Left lung (tissue), 10 donors: Measurements from ENCODE around the gene AMACR. TPM values are rescaled to one million over a fixed set of nuclear protein-coding genes. Genes with fewer than 3 reads are reported as not detected.

Experiments used
- ATAC-seq: fragments of 200-7000 bp; cut with Tn5 transposase; one replicate; pipeline ENCODE4 v1.9.1; 2020; ENCODE audit warnings: moderate library complexity
- DNase-seq, 4 donors: peaks; one replicate each; pipeline ENCODE4 v3.0.0-alpha.2; 2013 to 2020
- H3K27ac ChIP-seq, 2 donors: fragments of 200-600 bp; sonication (generic) in 1 of 2; one replicate each; pipeline versions ENCODE4 v1.5.0 to v1.8.0; 2020 to 2021
- H3K27me3 ChIP-seq, 2 donors: fragments of 200-600 bp; sonication (generic) in 1 of 2; one replicate each; pipeline versions ENCODE4 v1.5.0 to v1.8.0; 2020 to 2021
- H3K36me3 ChIP-seq, 2 donors: fragments of 200-600 bp; sonication (generic) in 1 of 2; one replicate each; pipeline versions ENCODE4 v1.5.0 to v1.8.0; 2020 to 2021
- H3K4me1 ChIP-seq, 2 donors: fragments of 200-600 bp; one replicate each; pipeline ENCODE4 v1.8.0; 2021
- H3K4me3 ChIP-seq, 2 donors: fragments of 200-600 bp; sonication (generic) in 1 of 2; one replicate each; pipeline versions ENCODE4 v1.5.0 to v1.8.0; 2020 to 2021; ENCODE audit warnings: mild to moderate bottlenecking in 1 of 2
- H3K9me3 ChIP-seq, 2 donors: fragments of 200-600 bp; sonication (generic) in 1 of 2; one replicate each; pipeline versions ENCODE4 v1.5.0 to v1.8.0; 2020 to 2021
- intact Hi-C, 2 donors: fragments of 100-400 bp; cut with DNase I; formaldehyde crosslinking; loops; one replicate each; pipeline versions ENCODE4 v1.11.2 to v1.14.2; 2022
- polyA plus RNA-seq, 6 donors: library from polyadenylated mRNA; unstranded; fragments of 120-200 nt; gene quantifications; one replicate each; pipeline ENCODE4 v1.2.1, GENCODE V29; 2013; ENCODE audit not compliant: insufficient read length in 6 of 6
- total RNA-seq, 2 donors: library from RNA; stranded (reverse); fragmentation: NEBNext Ultra II Directional; extraction: Animal tissue kit (Norgen Biotek cat#: 25700); gene quantifications; one replicate each; pipeline ENCODE4 v1.2.1, GENCODE V29; 2021
- TF ChIP-seq, protein P1 (sequence below), 2 donors: fragments of 200-600 bp; sonication (generic) in 1 of 2; IDR thresholded peaks; one replicate each; pipeline versions ENCODE4 v1.5.0 to v1.8.0; 2021; ENCODE audit warnings: antibody characterized with exemption in 2 of 2
- donor health status: DM: no; HTN: yes; CAD: no.
- donor health status: DM: no; HTN: no; CAD: no.

The AMACR gene
- total and polyA plus RNA-seq, 8 donors: 9.5 to 24.3 (median 13.1) TPM

DNA sequence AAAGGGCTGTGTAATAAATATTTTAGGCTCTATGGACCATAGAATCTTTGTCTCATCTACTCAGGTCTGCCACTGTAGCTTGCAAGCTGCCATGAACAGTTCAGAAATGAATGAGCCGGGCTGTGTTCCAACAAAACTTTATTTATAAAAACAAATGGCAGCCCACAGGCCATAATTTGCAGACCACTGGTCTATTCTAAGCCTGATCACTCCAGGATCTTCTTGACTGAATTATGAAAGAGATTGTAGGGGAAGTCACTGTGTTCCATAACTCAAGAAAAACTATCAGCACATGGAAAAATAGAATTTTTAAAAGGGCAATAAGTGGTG, 46.5 kb upstream of the AMACR start:
- no peaks in the 10 kb centered on the region for H3K4me1 ChIP-seq
- intact Hi-C loops: no loop called here
- no peaks in the 10 kb centered on the region for H3K27me3 ChIP-seq
- DNase-seq (no peak), ATAC-seq (no peak)
- no peak overlapping the region for H3K4me3 ChIP-seq
- no peak overlapping the region for H3K27ac ChIP-seq
- no peaks in the 10 kb centered on the region for H3K36me3 ChIP-seq
- TF ChIP-seq, protein P1, sequence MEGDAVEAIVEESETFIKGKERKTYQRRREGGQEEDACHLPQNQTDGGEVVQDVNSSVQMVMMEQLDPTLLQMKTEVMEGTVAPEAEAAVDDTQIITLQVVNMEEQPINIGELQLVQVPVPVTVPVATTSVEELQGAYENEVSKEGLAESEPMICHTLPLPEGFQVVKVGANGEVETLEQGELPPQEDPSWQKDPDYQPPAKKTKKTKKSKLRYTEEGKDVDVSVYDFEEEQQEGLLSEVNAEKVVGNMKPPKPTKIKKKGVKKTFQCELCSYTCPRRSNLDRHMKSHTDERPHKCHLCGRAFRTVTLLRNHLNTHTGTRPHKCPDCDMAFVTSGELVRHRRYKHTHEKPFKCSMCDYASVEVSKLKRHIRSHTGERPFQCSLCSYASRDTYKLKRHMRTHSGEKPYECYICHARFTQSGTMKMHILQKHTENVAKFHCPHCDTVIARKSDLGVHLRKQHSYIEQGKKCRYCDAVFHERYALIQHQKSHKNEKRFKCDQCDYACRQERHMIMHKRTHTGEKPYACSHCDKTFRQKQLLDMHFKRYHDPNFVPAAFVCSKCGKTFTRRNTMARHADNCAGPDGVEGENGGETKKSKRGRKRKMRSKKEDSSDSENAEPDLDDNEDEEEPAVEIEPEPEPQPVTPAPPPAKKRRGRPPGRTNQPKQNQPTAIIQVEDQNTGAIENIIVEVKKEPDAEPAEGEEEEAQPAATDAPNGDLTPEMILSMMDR (IDR thresholded peaks at IDR 0.05): no peak
- no peaks in the 10 kb centered on the region for H3K9me3 ChIP-seq

DNA sequence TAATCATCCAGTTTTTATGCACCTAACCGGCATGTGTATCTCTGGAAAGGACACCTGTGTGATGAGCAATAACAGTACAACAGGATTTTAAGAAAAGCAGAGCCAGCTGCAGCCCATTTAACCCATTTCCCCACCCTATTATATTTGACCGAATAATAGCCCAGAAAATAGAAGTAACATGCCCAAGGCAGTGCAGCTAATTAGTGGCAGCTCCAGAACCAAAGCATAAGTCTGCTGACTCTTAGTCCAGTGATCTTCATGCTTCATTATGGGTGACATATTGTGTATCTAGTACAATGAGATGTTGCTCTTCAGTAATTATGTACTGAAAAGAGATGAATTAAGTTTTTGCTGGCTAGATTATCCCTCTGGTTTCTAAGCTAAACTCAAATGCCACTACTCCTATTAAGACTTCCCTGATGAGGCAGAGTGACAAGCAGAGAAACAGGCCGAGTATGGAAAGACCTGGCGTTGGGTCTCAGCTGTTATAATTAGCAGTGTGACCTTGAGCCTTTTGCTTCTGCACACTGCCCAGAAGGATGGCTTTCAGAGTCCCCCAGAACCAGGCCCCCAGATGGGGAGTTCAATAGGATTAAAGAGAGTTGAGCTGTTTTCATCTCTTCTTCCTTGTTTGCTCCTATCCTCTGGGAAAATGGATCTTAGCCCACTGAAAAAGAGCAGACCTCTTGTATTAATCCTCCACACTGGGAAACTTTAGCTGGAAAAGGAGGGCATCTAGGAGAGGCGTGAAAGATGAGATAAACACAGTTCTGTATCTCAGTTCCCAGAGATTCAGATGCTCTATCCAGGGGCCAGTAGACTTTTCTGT, 45.9 kb upstream of the AMACR start:
- H3K27ac ChIP-seq: no peak overlapping the region
- intact Hi-C loops: no loop called here

DNA sequence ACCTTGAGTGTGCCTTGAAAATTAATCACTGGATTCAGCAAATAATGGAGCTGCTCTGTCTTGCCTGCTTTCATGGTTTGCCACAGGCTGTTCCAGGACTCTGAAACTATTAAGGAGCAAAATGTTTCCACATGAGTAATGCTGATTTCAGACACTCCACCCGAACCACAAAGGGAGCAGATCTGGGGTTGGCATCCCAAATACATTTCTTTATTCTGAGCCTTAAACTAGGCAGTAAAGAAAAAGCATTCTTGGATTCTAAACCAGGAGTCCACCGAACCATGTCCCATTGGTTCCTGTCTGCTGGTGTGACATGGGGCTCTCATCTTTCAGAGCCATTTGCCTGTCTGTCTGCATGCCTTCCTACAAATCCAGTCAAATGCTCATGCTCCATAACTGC, 45.3 kb upstream of the AMACR start:
- ATAC-seq (peak; percentile 82), DNase-seq (no peak)
- no peak overlapping the region for H3K27ac ChIP-seq
- TF ChIP-seq, protein P1 (IDR thresholded peaks at IDR 0.05): no peak
- H3K9me3 ChIP-seq: no peaks in the 10 kb centered on the region
- H3K4me3 ChIP-seq: no peak overlapping the region
- peaks cover 0 to 7% of the 10 kb centered on the region in 2 donors for H3K4me1 ChIP-seq
- intact Hi-C loops: no loop called here
- H3K36me3 ChIP-seq: no peaks in the 10 kb centered on the region
- no peaks in the 10 kb centered on the region for H3K27me3 ChIP-seq

More for the DNA sequence above, 45.9 kb upstream of the AMACR start:
- Histone ChIP-seq H3K4me3 (no peak overlapping the region), H3K36me3 (no peaks in the 10 kb centered on the region), H3K4me1 (peaks cover 0 to under 1% of the 10 kb centered on the region in 2 donors), H3K9me3 (no peaks in the 10 kb centered on the region), H3K27me3 (no peaks in the 10 kb centered on the region)
- no peak for DNase-seq
- TF ChIP-seq, protein P1 (IDR thresholded peaks at IDR 0.05): no peak
- ATAC-seq: no peak

DNA sequence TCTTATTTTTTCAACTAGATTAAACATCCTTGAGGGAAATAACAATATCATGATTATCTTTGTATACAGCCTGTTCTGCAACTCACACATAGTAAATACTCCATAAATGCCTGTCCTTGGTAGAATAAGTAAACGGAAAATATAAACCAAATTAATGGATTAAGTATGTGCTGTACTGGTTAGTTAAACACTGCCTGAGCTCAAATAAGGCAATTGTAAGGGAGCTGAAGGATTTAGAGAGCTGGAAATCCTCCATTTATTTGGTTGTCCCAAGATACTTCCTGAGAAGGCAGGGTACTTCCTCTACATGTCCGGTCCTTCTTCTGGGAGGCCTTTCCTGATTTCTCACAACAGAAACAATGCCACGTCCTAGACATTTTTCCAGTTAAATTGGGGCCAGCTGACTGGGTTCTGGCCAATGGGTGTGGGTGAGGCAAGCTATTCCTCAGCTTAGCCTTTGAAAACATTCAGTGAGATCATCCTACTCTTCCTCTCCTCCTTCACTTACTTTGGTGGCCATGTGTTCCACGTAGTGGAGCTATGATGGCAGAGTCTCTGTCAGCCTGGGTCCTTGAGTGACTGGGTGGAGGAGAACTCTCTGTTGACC, 43.6 kb upstream of the AMACR start:
- DNase-seq (no peak), ATAC-seq (no peak)
- Histone ChIP-seq H3K9me3 (no peaks in the 10 kb centered on the region), H3K4me3 (no peak overlapping the region), H3K27ac (peak overlapping the region in 1 of 2 donors; percentile 24), H3K27me3 (no peaks in the 10 kb centered on the region), H3K36me3 (no peaks in the 10 kb centered on the region), H3K4me1 (peaks cover 0 to 13% of the 10 kb centered on the region in 2 donors)
- intact Hi-C loops: no loop called here
- TF ChIP-seq, protein P1 (IDR thresholded peaks at IDR 0.05): no peak

DNA sequence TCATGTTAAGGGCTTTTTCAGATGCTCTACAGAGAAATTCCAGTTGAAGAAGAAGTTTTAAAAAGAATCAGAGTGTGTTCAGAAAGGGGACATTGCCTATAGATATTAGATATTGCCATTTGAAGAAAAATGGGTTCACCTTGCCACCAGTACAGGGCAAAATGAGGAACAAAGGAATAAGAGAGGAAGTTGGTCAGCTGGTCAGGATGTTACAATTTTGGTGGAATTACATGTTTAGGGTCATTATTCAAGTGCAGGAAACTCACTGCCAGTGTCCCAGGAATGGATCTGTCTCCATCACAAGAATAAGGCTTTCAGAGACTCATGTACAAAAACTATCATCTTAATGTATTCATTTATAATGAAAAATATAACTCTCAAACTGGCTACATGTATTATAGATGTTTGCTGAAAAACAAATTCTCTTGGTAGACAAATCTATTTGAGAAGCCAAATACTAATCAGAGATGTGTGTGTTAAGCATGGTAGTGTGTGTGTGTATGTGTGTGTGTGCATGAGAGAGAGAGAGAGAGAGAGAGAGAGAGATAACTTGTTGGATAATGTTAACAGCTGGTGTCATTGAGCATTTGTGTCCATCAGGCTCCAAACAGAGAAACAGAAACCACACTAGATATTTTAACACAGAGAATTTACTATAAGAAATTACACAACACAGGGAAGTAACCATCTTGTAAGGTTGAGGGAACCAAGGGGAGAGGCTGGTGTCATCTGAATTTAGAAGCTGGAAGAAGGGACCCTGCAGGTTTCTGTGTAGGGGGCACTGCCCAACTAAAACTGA, 40.1 kb upstream of the AMACR start:
- intact Hi-C loops: no loop called here
- Histone ChIP-seq H3K4me3 (no peak overlapping the region), H3K27me3 (no peaks in the 10 kb centered on the region), H3K27ac (peak overlapping the region in 1 of 2 donors; percentile 60), H3K4me1 (peaks cover 13 to 22% of the 10 kb centered on the region in 2 donors), H3K36me3 (no peaks in the 10 kb centered on the region), H3K9me3 (no peaks in the 10 kb centered on the region)
- ATAC-seq (no peak), DNase-seq (no peak)
- TF ChIP-seq, protein P1 (IDR thresholded peaks at IDR 0.05): no peak
